ENCODE results near the gene FAM20C.

FAM20C gene

GRCh38 chr7:208816-209215, 16.4 kb downstream of the FAM20C start:
- ATAC-seq, result no peak
- DNase-seq, result no peak

GRCh38 chr7:209416-209815, 17.0 kb downstream of the FAM20C start:
- DNase-seq (no peak), ATAC-seq (no peak)

DNA sequence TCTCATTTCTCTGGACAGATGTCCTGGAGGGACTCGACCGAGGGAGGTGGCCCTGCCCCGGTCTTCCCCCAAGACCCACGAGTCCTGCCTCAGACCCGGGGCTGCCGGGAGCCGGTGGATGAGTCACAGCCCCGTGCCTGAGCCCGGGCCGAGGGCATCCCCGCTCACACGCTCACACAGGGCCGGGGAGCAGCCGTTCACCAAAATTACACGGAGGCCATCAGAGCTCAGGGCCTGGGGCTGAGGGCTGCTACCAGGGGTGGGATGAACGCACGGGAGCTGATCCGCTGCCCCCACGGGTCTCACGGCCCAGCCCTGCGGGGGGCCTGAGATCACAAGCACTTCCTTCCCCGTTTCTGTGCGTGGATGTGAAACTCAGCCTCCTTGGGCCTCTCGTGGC, 17.5 kb downstream of the FAM20C start:
- DNase-seq (no peak), ATAC-seq (no peak)

GRCh38 chr7:210401-210925, 18.1 kb downstream of the FAM20C start:
- ATAC-seq (no peak), DNase-seq (no peak)

- DNase-seq, result no peak
- ATAC-seq, result no peak
Measured at GRCh38 chr7:211033-211714, 18.8 kb downstream of the FAM20C start.

DNA sequence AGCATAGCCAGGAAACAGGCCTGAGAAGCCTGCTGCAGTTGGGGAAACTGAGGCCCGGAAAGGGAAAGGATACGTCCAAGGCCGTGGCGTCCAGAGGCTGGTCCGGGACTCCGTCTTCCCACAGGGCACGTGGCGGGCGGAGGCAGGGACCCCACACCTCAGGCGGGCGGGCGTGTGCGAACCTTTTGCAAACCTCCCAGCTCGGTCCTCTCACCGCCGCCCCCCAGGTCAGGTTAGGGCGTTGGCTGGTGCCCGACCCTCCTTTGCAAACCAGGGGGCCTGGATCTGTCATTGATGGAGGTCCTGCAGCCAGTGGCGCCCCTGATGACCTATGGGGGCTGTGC, 19.3 kb downstream of the FAM20C start:
- ATAC-seq (no peak), DNase-seq (no peak)

GRCh38 chr7:212754-213153, 20.4 kb downstream of the FAM20C start:
- no peak for DNase-seq
- ATAC-seq, result no peak

DNA sequence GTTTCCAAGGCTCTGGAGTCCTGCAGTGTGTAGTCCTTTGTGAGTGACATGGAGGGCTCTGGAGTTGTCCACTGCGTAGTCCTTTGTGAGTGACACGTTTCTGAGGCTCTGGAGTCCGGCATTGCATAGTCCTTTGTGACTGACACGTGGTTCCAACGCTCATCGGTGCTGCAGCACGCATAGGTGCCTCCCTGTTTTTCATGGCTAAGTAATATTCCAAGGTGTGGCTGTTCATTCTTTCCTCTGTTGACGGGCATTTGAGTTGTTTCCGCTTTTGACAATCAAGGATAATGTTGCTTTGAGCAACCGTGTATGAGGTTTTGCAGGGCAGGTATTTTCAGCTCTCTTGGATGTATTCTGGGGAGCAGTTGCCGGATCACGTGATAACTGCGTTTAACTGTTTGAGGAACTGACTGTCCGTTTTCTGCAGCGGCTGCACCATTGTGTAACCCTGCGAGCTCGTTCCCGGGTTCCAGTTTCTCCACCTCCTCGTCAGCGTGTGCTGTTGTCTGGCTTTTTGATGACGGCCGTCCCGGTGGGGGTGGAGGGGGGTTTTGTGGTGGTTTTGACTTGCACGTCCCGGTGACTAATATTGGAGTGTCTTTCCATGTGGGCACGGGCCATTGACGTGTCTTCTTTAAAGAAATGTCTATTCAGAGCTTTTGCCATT, 21.1 kb downstream of the FAM20C start:
- no peak for ATAC-seq
- DNase-seq, result no peak

DNA sequence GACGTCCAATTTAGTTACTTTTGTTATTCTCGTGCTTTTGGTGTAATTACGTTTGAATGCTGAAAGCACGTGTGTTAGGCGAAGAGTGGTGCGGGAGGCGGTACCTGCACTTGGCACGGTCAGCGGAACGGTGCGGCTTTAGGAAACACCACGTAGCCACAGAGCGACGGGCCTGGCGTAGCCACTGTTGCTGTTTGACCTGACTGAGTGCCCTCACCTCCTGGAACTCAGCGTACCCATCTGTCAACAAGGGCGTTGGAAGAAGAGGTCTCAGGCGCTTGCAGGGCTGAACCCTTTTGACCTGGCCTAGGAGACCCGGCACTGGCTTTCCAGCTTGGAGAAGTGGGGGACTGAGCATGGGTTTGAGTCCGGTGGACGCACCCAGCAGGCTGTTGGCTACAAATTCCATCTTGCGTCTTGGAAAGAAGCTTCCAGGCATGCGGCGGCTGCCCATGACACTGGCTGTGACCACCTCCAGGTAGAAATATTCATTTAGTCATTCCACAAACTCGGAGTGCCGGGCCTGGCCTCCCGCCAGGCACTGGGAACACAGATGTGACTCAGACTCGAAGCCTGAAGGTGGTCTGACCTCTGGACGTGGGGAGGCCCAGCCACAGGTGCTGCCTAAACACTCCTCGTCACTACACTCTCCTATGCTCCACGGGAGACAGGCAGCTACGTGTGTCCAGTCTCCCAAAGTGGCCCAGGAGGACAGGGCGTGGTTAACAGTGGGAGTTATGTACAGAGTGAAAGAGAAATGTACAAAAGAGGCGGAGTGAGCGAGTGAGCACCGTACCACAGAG, 22.2 kb downstream of the FAM20C start:
- DNase-seq, result no peak
- no peak for ATAC-seq

DNA sequence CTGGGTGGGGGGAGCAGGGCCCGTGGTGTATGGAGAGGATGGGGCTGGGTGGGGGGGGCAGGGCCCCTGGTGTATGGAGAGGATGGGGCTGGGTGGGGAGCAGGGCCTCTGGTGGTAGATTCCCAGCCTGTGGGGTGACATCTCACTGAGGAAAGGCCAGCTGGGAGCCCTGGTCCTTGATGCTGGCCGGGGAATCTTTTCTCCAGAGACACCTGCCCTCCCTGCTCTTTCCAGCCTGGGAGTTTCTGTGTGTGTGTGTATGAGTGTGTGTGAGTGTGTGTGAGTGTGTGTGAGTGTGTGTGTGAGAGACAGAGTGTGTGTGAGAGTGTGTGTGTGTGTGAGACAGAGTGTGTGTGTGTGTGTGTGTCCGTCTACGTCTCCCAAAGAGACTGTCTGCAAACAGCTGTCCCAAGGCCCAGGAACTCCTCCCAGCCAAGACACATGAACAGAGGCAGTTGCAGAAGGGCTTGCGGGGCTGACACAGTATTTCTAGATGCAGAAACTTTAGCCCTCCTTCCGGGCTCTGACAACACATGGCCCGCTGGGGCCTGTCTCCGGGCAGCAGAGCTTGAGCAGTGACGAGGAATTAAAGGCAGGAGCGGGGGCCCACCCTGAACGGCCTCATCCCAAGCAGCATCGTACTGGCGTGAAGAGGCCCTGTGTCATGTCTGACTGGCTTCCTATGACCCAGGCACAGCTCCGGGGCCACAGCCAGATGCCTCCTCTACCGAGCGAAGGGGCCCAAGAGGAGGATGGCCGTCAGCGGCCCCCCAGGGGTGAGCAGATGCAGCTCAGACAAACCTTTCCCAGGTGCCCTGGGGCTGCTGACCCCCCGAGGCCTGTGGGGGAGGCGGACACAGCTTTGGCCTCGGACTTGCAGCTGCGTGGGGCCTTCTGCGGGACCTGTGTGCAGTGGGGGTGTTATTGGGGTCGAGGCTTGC, 24.3 kb downstream of the FAM20C start:
- ATAC-seq (peak; percentile 25), DNase-seq (no peak)

DNA sequence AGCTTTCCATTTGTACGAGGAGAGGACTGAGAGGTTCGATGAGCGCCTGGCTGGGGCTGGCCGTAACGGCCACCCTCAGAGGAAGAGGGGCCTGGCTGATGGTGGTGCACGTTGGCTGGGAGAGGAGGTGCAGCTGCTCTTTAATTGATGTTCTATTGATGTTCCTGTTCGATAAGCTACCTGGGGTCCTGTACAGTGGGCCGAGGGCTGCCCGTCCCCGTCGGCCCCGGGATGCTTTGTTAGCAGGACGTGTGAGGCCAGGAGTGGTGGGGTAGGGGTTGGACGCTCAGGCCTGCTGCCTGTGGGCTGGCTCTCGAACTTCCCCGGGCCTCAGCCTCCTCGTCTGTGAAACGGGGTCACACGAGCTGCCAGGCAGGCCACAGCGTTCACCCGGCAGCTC, 25.4 kb downstream of the FAM20C start:
- DNase-seq (no peak), ATAC-seq (no peak)

DNA sequence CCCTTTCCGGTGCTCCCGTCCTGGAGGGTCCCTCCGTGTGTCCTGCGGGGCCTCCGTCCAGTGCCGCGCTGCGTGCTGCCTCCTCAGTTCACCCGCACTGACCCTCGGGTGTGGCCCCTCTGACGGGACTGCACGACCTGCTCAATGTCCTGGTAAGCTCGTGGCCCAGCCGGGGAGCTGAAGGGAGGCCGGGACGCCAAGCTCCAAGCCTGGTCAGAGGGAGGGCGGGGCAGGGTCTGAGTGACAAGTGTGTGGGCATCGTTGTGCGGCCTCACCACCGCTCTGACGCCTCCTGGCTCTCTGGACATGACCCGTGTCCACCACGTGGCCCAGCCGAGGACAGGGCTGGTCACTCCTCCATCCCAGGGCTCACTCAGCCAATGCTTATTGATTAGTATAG, 25.9 kb downstream of the FAM20C start:
- DNase-seq (no peak), ATAC-seq (no peak)

DNA sequence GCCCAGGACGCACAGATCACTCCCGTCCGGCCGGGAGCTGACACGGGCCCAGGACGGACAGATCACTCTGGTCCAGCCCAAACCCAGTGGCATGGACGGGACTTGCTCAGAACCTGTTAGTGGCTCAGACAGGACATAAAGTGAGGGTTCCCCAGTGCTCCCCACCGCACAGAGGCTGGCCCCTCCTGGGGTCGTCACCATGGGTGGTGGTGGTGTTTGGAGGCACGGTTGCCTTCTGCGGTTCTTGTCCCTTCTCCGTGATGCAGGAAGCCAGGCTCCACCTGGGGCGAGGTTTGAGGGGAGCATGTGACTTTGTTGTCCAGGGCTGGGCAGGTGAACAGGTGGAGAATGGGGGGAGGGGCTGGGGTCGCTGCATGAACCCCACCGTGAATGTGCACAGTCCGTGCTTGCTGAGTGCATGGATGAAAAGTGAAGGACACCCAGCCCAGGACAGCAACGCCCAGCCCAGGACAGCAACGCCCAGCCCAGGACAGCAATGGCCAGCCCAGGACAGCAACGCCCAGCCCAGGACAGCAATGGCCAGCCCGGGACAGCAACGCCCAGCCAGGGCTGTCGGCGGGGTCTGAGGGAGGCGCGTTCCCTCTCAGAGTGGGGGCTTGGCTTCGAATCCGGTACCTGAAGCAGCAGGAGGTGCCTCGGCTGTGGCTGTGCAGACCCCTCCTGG, 26.7 kb downstream of the FAM20C start:
- ATAC-seq, result no peak

DNA sequence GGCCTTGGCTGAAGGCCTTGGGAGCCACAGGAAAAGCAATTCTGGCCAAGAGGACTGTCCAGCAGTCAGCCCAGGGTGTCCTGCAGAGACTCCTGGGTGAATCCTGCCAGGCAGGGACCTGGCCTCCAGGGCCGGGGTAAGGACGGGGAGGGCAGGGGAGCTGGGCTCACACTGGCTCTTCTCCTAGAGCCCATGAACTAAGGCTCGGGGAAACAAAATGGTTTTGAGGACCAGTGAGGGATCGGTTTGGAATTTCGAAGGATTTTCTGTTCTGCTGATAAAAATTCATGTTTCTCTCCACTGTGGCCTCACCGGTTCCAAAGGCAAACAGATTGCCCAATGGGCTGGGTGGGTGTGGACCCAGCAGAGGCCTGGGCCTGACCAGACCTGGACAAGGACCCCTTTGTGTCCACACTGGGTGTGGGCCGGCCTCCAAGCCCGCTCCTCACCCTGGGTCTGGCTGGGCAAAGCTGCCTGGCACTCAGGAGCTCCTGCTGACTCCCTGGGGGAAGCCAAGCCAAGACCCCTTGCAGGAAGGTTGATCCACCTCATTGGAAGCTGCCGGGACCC, 27.3 kb downstream of the FAM20C start:
- ATAC-seq, result no peak
- DNase-seq, result no peak

More for the DNA sequence above, 26.7 kb downstream of the FAM20C start:
- DNase-seq, result no peak

GRCh38 chr7:220151-220841, 27.9 kb downstream of the FAM20C start:
- ATAC-seq (no peak), DNase-seq (no peak)

DNA sequence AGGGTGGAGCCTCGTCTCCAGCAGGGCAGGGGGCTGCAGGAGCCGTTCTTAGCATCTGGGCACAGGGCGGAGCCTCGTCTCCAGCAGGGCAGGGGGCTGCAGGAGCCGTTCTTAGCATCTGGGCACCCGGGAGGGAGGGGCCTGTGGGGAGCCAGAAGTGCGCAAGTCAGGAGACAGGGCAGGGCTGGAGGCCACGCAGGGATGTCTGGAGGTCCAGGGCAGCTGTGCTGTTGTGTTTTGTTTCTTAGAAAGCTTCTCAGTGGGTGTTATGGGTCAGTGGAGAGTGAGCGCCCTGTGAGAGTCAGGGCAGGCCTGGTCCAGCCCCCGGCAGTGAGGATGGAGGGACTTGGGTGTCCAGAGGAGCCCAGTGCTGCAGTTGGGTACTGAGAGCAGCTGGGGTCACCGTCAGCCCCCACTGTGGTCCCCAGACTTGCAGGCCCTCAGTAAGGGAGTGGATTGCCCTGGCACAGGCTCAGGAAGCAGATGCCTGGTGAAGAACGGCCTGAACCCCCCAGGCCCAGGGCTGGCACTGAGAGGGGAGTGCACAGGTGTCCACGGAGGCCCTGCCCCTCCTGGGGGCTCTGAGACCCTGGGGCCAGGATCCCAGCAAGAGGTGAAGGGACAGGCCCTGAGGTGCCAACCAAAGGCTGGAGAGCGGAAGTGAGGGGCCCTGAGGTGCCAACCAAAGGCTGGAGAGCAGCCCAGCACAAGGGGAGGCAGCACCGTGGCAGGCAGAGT, 29.8 kb downstream of the FAM20C start:
- DNase-seq (no peak), ATAC-seq (peak; percentile 15)

DNA sequence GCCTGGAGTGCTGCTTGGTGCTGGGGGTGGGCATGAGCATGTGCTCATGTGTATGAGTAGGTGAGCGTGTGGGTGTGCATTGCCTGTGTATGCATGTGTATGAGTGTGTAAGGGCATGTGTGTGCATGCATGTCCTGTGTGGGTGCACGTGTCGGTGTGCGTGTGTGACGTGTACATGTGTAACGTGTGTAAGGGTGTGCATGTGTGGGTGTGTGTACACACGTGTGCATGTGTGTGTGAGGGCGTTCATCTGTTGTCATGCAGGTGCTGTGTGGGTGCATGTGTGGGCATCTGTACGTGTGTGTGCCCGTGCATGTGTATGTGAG, 30.3 kb downstream of the FAM20C start:
- peak; percentile 20 for ATAC-seq
- no peak for DNase-seq

DNA sequence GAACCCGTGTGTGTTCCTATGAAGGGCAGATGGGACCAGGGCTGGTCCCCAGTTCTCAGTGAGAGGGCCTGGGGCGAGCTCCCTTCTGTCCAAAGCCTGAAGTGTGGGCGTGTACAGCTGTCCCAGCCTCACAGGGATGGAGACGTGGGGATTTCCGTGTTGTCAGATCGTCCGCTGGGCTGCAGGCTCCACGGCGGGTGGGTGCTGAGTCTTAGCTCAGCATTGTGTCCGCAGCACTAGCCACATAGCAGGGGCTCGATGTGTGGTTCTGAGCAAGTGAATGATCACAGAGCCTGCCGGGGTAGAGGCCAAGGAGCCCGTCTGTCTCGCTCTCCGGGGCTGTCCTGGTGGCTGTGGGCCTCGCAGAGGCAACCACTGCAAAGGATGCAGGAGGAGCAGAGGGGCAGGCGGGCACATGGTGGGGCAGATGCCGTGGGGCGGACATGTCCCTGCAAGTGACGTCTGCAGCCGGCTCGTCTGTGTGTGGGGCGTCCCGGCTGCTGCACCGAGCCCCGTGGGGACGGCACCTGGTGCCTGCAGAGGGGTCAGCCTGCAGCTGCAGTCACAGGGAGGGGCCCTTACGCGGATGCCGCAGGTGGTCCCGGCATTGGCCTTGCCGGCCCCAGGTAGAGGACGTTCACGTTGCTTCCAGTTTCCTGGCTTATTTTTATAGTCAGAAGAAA, 30.9 kb downstream of the FAM20C start:
- ATAC-seq (no peak), DNase-seq (no peak)

DNA sequence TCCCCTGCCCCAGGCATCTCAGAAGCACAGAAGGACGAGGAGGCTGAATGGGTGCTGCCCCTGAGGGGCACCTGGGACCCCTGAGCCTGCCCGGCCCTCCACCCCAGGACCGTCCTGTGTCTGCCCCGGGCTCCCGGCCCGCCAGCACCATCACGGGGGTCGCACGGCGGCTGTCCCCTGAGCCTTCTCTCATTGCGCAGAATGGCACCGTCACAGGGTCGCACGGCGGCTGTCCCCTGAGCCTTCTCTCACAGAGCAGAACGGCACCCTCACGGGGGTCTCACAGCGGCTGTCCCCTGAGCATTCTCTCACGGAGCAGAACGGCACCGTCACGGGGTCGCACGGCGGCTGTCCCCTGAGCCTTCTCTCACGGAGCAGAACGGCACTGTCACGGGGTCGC, 31.5 kb downstream of the FAM20C start:
- ATAC-seq, result no peak
- DNase-seq, result no peak

Data from stimulated activated naive CD8-positive, alpha-beta T cell treated with anti-CD3 and anti-CD28 coated beads, Interleukin-15, Interleukin-2, amounts not matched to agents 100 U/mL and 50 U/mL, for 24 hours (primary cell).